Measurements from ENCODE around the gene PLCD1. TPM values are rescaled to one million over a fixed set of nuclear protein-coding genes. Genes with fewer than 3 reads are reported as not detected.
A peak's percentile ranks its signal among the peaks of the same experiment; 100 is the strongest.

Gene PLCD1
- total RNA-seq, 4 donors from 2014 or later, result 25.4 to 29.8 (median 27.1) TPM

GRCh38 chr3:38040401-38040800, 11.0 kb upstream of the PLCD1 start:
- H3K4me1 ChIP-seq, result peaks cover 0 to 19% (median 12%) of the 10 kb centered on the region in 3 donors
- H3K27me3 ChIP-seq, result no peaks in the 10 kb centered on the region
- WGBS, 2 donors (ENCODE audit: low coverage in 1 of 2), result 89 to 90% methylated on average over 2 to 4 of the region's 5 CpGs
- H3K9me3 ChIP-seq, result no peaks in the 10 kb centered on the region
- TF ChIP-seq EP300 (IDR thresholded peaks at IDR 0.05), result no peak
- ATAC-seq, result no peak
- no peak overlapping the region for H3K4me3 ChIP-seq
- no peak overlapping the region for H3K27ac ChIP-seq
- H3K36me3 ChIP-seq, result no peaks in the 10 kb centered on the region

GRCh38 chr3:38039899-38040261, 10.4 kb upstream of the PLCD1 start:
- Histone ChIP-seq H3K4me3 (peak overlapping the region; percentile 5 to 57), H3K4me1 (peaks cover 0 to 19% (median 12%) of the 10 kb centered on the region in 3 donors), H3K27ac (peak overlapping the region in 1 of 4 donors; percentile 36), H3K27me3 (no peaks in the 10 kb centered on the region), H3K36me3 (no peaks in the 10 kb centered on the region), H3K9me3 (no peaks in the 10 kb centered on the region)
- TF ChIP-seq CTCF (IDR thresholded peaks at IDR 0.05) (peak in 2 of 4 experiments; percentile 45 to 63), POLR2AphosphoS5 (IDR thresholded peaks at IDR 0.05) (no peak)
- 26 to 40% methylated on average over 11 of the region's 11 CpGs for WGBS, 2 donors (ENCODE audit: low coverage in 1 of 2)
- ATAC-seq, result peak; percentile 84

GRCh38 chr3:38039101-38039898, 9.9 kb upstream of the PLCD1 start, which contains the start of gene DLEC1:
Gene DLEC1 (plus strand): TSS chr3:38039208. CDS start chr3:38039226, 18 bp downstream.
- TF ChIP-seq POLR2A (IDR thresholded peaks at IDR 0.05) (no peak), POLR2AphosphoS5 (IDR thresholded peaks at IDR 0.05) (no peak), CTCF (IDR thresholded peaks at IDR 0.05) (no peak), EP300 (IDR thresholded peaks at IDR 0.05) (no peak)
- no peaks in the 10 kb centered on the region for H3K27me3 ChIP-seq
- peak; percentile 62 for ATAC-seq
- no peaks in the 10 kb centered on the region for H3K36me3 ChIP-seq
- 9 to 22% methylated on average over 7 to 10 of the region's 67 CpGs for WGBS, 2 donors (ENCODE audit: low coverage in 1 of 2)
- peaks cover 0 to 19% (median 12%) of the 10 kb centered on the region in 3 donors for H3K4me1 ChIP-seq
- H3K9me3 ChIP-seq, result no peaks in the 10 kb centered on the region
- H3K27ac ChIP-seq, result peak within 1 kb of the TSS in 2 of 4 donors; percentile 14 to 36
- H3K4me3 ChIP-seq, result peak within 1 kb of the TSS; percentile 5 to 57

- TF ChIP-seq CTCF (IDR thresholded peaks at IDR 0.05) (no peak), POLR2AphosphoS5 (IDR thresholded peaks at IDR 0.05) (no peak), EP300 (IDR thresholded peaks at IDR 0.05) (no peak), POLR2A (IDR thresholded peaks at IDR 0.05) (no peak)
- no peak for ATAC-seq
- H3K4me3 ChIP-seq, result peak overlapping the region in 1 of 2 donors; percentile 57
- H3K9me3 ChIP-seq, result no peaks in the 10 kb centered on the region
- H3K36me3 ChIP-seq, result no peaks in the 10 kb centered on the region
- WGBS, 2 donors (ENCODE audit: low coverage in 1 of 2), result 76 to 99% methylated on average over 5 of the region's 5 CpGs
- H3K27ac ChIP-seq, result no peak overlapping the region
- peaks cover 0 to 19% (median 12%) of the 10 kb centered on the region in 3 donors for H3K4me1 ChIP-seq
- no peaks in the 10 kb centered on the region for H3K27me3 ChIP-seq
These were observed 9.0 kb upstream of the PLCD1 start for GRCh38 chr3:38038447-38038911.

GRCh38 chr3:38036906-38037305, 7.5 kb upstream of the PLCD1 start:
- ATAC-seq, result no peak
- H3K36me3 ChIP-seq, result no peaks in the 10 kb centered on the region
- H3K27ac ChIP-seq, result no peak overlapping the region
- H3K9me3 ChIP-seq, result no peaks in the 10 kb centered on the region
- H3K4me1 ChIP-seq, result peaks cover 0 to 19% (median 12%) of the 10 kb centered on the region in 3 donors
- TF ChIP-seq EP300 (IDR thresholded peaks at IDR 0.05) (no peak), CTCF (IDR thresholded peaks at IDR 0.05) (no peak), POLR2AphosphoS5 (IDR thresholded peaks at IDR 0.05) (no peak), POLR2A (IDR thresholded peaks at IDR 0.05) (no peak)
- H3K27me3 ChIP-seq, result no peaks in the 10 kb centered on the region
- WGBS, 2 donors (ENCODE audit: low coverage in 1 of 2), result 61 to 78% methylated on average over 2 to 3 of the region's 3 CpGs
- H3K4me3 ChIP-seq, result no peak overlapping the region

Measured in gastroesophageal sphincter (tissue), 4 donors.